Fibroblast of the aortic adventitia (primary cell): ENCODE results near the gene HK1. TPM values are rescaled to one million over a fixed set of nuclear protein-coding genes. Genes with fewer than 3 reads are reported as not detected.
A peak's percentile ranks its signal among the peaks of the same experiment; 100 is the strongest.

Experiments used
- DNase-seq: peaks from one replicate; pipeline ENCODE4 v3.0.0-alpha.2; 2010; ENCODE audit warnings: low read depth
- H3K4me3 ChIP-seq: 2 replicates; pipeline ENCODE4 v1.5.1; 2011; ENCODE audit warnings: low read depth, mild to moderate bottlenecking, control low read depth, low read length, moderate library complexity
- total RNA-seq: library from RNA; depleted of rRNA; stranded (reverse); fragments of >200 nt; gene quantifications from 2 replicates; pipeline ENCODE4 v1.2.3, GENCODE V29; 2012; ENCODE audit warnings: low replicate concordance
- TF ChIP-seq, protein P1 (sequence below): IDR thresholded peaks from 2 replicates; pipeline ENCODE4 v1.5.1; 2011; ENCODE audit warnings: mild to moderate bottlenecking, low read length, control low read depth, inconsistent platforms; ENCODE audit not compliant: insufficient read depth

HK1 gene
- total RNA-seq, 1 donor, result 84.1 TPM

DNA sequence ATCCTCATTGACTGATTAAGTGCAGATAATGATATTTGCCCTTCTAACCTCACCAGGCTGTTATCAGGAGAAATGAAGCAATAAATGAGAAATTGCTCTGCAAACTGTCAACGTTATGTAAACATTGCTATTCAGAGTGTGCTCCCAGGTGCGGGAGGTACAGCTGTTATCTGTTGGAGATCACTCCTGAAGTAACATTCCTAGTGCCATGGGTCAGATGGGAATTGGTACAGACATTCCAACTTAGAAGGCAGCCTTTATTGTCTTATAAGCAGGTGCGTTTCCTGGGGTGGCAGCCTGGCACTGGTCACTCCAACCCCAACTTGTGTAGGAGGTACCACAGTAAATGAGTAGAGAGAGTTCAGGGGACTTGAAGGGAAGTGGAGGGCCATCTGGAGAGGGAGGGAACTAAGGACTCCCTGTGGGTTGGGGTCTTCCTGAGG, 36.8 kb downstream of the HK1 start:
- no peak overlapping the region for H3K4me3 ChIP-seq
- no peak for DNase-seq
- TF ChIP-seq, protein P1, sequence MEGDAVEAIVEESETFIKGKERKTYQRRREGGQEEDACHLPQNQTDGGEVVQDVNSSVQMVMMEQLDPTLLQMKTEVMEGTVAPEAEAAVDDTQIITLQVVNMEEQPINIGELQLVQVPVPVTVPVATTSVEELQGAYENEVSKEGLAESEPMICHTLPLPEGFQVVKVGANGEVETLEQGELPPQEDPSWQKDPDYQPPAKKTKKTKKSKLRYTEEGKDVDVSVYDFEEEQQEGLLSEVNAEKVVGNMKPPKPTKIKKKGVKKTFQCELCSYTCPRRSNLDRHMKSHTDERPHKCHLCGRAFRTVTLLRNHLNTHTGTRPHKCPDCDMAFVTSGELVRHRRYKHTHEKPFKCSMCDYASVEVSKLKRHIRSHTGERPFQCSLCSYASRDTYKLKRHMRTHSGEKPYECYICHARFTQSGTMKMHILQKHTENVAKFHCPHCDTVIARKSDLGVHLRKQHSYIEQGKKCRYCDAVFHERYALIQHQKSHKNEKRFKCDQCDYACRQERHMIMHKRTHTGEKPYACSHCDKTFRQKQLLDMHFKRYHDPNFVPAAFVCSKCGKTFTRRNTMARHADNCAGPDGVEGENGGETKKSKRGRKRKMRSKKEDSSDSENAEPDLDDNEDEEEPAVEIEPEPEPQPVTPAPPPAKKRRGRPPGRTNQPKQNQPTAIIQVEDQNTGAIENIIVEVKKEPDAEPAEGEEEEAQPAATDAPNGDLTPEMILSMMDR, result no peak

DNA sequence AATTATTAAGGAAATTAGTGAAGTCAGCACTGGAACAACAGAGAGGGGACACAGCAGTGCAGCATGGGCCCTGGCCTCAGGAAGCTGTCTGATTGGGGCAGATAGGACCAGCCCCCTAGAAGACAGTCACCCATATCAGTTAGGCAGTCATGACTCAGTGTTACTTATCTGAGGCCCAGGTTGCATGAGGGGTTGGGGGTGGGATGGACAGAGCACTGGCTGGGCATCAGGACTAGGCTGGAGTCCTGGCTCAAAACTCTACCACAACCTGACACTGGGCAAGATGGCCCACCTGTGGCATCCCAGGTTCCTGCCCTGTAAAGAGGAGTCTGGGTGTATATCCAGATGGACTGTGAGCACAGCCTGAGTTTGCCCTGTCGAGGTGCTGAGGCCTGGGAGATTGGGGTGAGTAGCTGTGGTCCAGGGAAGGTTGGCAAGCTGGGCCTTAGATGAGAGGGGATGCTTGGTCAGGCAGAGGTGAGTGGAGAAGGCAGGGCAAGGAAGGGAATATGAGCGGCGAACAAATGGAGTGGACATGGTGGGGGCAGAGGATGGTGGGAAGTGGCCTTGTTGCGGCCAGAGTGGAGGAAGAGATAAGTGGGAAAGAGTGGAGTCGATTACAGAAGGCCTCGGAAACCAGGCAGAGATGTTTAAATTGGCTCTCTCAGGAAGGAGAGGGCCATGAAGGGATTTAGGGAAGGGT, 37.5 kb downstream of the HK1 start:
- TF ChIP-seq, protein P1, result no peak
- H3K4me3 ChIP-seq, result no peak overlapping the region
- DNase-seq, result no peak

DNA sequence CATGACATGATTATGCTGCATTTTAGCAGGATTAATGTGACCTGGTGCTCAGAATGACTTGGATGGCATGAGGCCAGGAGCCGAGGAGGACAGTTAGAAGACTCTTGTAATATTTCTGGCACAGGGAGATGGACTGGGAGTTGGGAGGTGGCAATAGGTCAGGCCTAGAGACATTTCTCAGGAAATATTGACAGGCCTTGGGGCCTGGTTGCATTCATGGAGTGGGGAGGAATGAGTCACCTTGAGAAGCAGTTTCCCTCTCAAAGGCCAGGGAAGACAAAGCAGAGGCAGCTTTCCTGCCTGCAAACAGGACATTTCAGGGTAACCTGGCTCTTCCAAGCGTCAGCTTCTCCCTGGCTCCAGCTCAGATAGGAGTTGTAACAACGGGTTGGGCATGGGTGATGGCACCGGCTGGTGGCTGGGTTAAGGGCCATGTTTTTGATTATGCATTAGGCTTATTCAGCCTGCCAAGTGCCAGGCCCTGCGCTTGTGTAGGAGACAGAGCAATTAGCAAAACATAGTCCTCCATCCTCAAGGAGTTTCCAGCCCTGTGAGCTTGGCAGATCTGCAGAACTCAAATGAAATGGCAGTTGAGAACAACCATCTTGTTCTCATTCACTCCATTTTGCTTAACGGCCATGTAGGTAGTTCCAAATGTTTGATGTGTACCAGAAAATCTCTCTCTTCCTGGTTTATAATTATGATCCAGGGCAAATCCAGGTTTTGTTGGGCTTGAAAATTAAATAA, 38.2 kb downstream of the HK1 start:
- DNase-seq, result peak; percentile 57
- no peak overlapping the region for H3K4me3 ChIP-seq
- TF ChIP-seq, protein P1, result no peak

DNA sequence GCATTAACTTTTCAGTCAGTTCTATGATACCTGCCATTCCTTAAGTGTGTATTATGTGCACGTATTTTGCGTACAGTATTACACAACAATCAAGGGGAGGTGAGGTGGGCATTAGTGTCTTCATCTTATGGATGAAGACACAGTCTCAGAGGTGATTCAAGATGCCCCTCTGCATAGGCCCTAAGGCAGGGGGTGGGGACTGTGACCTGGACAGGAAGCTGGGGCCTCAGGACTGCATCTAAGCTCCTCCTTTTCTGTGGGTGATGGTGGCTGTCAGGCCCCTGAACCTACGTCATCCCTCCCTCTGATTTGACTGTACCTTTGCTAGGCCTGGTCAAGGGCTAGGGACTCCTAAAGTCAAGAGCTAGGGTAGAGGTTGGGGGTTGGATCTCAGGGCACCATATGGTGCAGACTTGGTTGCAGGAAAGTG, 38.9 kb downstream of the HK1 start:
- TF ChIP-seq, protein P1, result no peak
- no peak for DNase-seq
- H3K4me3 ChIP-seq, result no peak overlapping the region

DNA sequence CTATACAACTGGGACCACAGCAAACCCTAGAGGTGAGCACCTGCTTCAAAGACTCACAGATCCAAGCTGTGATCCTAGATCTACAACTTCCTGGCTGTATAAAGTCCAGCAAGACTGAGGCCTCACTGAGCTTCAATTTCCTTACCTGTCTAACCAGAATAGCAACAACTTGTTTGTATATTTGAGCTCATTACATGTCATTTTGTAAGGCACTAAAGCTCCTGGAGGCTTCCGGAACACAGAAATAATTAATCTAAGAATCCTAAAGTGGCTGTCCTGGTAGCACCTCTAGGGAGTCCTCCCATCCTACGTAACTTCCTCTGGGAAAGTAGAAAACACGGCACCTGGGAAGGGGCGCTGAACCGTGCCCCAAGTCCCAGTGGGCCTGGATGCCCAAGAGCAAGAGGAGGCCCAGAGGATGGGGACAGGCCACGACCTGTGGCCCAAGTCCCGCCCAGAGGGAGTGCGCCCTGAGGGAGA, 39.4 kb downstream of the HK1 start:
- TF ChIP-seq, protein P1, result no peak
- H3K4me3 ChIP-seq, result peak overlapping the region; percentile 94
- DNase-seq, result no peak

DNA sequence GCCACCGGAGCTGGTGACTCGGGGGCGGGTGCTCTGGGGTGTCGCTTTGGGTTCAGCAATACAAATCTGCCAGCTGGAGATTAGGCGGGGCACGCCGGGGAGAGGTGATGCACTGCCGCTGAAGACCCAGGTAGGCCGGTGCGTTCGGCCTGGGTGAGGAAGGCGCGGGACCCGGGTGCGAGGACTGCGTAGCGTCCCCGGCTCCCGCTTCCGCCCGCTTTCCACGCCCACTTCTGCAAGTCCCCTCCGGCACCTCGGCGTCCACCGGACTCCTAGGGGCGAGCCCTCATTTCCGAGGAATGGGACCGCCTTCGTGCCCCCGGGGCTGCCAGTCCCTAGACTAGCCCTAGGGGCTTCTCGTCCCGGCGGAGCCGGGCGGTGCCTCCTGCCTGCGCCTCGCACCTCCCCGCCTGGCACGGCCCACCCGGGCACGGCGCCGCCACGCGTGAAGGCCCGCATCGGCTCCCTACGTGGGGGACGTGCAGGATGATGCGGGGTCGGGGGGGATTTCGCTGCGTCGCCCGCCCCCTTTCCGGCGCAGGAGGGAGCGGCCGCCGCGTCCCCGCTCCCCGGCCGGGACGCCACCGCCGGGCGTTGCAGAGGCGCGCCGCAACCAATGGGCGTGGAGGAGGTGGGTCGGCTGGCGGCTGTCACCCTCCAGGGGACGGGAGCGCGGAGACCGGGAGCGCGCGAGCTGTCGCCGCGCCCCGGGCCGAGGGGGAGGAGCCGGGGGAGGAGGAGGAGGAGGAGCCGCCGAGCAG, 40.0 kb downstream of the HK1 start:
- TF ChIP-seq, protein P1, result no peak
- peak; percentile 68 for DNase-seq
- H3K4me3 ChIP-seq, result peak overlapping the region; percentile 94
